Muscle layer of duodenum (tissue), 2 donors: ENCODE measurements around the gene COL27A1.

Experiments used
- H3K27ac ChIP-seq: one replicate; pipeline ENCODE4 v1.7.0; 2013; ENCODE audit warnings: mild to moderate bottlenecking, low read length
- H3K27me3 ChIP-seq: one replicate; pipeline ENCODE4 v1.7.0; 2013; ENCODE audit warnings: low read depth, mild to moderate bottlenecking, control low read depth, low read length
- H3K36me3 ChIP-seq, 2 donors: one replicate each; pipeline ENCODE4 v1.7.0; 2013; ENCODE audit warnings: low read length in 2 of 2, control low read depth in 1 of 2, mild to moderate bottlenecking in 1 of 2; ENCODE audit not compliant: insufficient read depth in 2 of 2, control insufficient read depth in 1 of 2
- H3K4me1 ChIP-seq, 2 donors: one replicate each; pipeline ENCODE4 v1.7.0; 2013; ENCODE audit warnings: low read length in 2 of 2, mild to moderate bottlenecking in 2 of 2, control low read depth in 1 of 2, moderate library complexity in 1 of 2; ENCODE audit not compliant: insufficient read depth in 2 of 2, control insufficient read depth in 1 of 2
- H3K4me3 ChIP-seq, 2 donors: one replicate each; pipeline ENCODE4 v1.7.0; 2013; ENCODE audit warnings: low read length in 2 of 2, low read depth in 1 of 2, mild to moderate bottlenecking in 1 of 2
- H3K9me3 ChIP-seq, 2 donors: one replicate each; pipeline ENCODE4 v1.7.0; 2013; ENCODE audit warnings: low read length in 2 of 2, control low read depth in 1 of 2, mild to moderate bottlenecking in 1 of 2; ENCODE audit not compliant: control insufficient read depth in 1 of 2
- donor health status: healthy.

Gene COL27A1

DNA sequence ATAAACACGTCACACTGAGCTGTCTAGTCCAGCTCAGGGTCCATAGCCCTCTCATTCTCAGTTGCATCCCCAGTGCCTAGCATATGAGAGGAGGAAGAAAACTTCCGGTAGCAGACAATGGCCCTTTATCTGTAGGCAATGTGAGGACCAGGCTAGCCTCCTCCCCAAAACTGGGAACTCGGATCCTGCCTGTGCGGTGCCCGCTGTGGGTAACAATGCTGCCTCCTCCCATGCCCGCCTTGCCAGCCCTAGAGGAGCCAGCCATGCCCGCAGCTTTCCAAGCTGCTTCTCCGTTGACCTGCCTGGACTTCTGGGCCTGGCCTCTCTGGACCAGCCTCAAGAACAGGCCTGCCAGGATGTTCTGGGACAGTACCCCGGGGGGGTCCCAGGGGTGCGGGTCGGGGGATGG, 93.0 kb downstream of the COL27A1 start:
- no peaks in the 10 kb centered on the region for H3K27me3 ChIP-seq
- H3K27ac ChIP-seq = no peak overlapping the region
- H3K4me1 ChIP-seq = peaks cover 4 to 23% of the 10 kb centered on the region in 2 donors
- peaks cover 0 to 3% of the 10 kb centered on the region in 2 donors for H3K36me3 ChIP-seq
- no peaks in the 10 kb centered on the region for H3K9me3 ChIP-seq
- no peak overlapping the region for H3K4me3 ChIP-seq

DNA sequence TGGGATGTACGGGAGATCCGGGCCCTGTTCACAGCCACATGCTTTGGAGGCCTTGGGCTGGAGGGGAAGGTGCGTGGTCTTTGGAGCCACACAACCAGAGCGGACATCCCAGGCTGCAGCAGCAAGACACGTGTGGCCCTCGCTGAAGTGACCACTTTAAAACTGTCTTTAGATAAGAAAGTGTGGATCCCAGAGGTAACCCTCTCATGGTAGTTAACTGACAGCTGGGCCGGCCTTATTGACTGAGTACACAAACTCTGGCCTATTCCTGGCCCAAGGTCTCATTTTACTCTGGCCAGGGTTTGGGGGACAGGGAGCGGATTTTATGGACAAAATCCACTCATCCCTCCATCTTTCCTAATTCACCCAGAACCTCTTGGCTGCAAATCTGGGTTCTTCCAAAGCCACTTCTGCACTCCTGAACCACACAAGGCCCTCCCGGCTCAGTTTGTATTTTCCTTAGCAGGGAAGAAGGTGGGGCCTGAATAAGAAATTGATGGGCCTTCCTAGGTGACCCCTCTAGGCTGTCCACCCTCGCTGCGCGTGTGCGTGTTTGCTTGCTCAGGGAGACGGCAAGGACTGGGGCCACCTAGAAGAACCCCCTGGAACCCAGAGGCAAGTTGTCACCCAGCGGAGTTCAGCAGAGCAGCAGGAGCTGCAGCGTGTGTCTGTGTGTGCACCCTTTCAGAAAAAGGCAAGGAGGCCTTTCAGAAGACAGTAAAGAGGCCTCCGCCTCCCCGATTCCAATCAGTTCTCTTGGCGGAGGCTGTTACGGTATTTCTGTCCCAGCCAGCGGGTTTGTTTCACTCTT, 94.3 kb downstream of the COL27A1 start:
- Histone ChIP-seq H3K27ac (no peak overlapping the region), H3K4me3 (peak overlapping the region in 1 of 2 donors; percentile 6), H3K9me3 (no peaks in the 10 kb centered on the region), H3K4me1 (peaks cover 4 to 23% of the 10 kb centered on the region in 2 donors), H3K36me3 (peaks cover 0 to 3% of the 10 kb centered on the region in 2 donors), H3K27me3 (no peaks in the 10 kb centered on the region)

DNA sequence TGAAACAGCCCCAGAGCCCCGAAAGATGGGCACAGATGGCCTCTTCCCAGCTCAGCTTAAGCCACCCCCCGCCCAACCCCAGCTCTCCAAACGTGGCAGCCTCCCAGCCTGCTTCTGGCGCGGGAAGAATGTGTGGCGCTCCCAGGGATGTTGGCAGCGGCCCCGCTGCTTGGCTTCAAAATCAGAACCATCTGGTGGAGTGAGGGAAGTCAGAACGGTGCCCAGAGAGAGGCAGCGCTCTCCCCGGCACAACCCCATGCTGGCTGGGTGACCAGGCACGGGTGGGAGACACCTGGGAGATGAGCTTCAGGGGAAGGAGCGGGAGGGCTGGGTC, 94.9 kb downstream of the COL27A1 start:
- H3K4me1 ChIP-seq = peaks cover 4 to 23% of the 10 kb centered on the region in 2 donors
- peaks cover 0 to 3% of the 10 kb centered on the region in 2 donors for H3K36me3 ChIP-seq
- no peak overlapping the region for H3K27ac ChIP-seq
- no peaks in the 10 kb centered on the region for H3K27me3 ChIP-seq
- H3K9me3 ChIP-seq = no peaks in the 10 kb centered on the region
- no peak overlapping the region for H3K4me3 ChIP-seq

DNA sequence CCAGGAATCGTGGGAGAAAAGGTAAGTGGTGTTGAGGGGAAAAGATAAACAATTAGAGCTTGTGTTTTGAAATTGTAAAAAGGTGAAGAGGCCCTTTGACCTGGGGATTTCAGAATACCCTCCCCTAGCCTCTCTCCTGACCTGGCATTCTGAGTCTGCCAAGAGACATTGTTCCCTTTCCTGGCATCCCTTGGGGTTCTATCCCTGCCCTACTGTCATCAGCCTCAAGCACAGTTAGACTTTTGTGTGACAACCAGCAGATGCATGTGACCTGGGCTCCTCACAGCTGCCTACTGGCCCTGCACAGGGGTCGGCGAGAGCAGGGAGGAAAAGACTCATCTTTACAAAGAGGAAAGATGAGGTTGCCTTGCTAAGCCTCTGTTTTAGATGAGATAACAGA, 95.3 kb downstream of the COL27A1 start:
- Histone ChIP-seq H3K27ac (no peak overlapping the region), H3K36me3 (peaks cover 0 to 3% of the 10 kb centered on the region in 2 donors), H3K4me3 (no peak overlapping the region)

DNA sequence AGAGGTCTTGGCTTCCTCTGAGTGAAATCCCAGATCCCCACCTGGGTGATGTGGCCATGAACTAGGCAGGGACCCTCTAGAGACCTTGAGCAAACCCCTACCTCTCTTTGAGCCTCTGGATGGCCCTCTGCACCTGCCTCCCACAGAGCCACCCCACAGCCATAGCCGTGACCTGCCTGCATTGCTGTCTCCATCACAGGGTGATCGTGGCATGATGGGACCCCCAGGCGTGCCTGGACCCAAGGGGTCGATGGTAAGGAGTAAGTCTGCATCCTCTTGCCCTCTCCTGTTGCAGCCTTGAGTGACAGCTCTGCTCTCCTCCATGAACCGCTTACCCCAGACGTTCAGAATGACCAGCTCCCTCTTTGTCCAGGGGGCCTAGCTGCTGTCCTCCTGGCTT, 97.1 kb downstream of the COL27A1 start:
- Histone ChIP-seq H3K27me3 (no peaks in the 10 kb centered on the region), H3K9me3 (no peaks in the 10 kb centered on the region), H3K27ac (no peak overlapping the region), H3K4me1 (peaks cover 4 to 23% of the 10 kb centered on the region in 2 donors), H3K36me3 (peaks cover 0 to 3% of the 10 kb centered on the region in 2 donors), H3K4me3 (no peak overlapping the region)

More for the DNA sequence above, 95.3 kb downstream of the COL27A1 start:
- Histone ChIP-seq H3K4me1 (peaks cover 4 to 23% of the 10 kb centered on the region in 2 donors), H3K27me3 (no peaks in the 10 kb centered on the region), H3K9me3 (no peaks in the 10 kb centered on the region)

DNA sequence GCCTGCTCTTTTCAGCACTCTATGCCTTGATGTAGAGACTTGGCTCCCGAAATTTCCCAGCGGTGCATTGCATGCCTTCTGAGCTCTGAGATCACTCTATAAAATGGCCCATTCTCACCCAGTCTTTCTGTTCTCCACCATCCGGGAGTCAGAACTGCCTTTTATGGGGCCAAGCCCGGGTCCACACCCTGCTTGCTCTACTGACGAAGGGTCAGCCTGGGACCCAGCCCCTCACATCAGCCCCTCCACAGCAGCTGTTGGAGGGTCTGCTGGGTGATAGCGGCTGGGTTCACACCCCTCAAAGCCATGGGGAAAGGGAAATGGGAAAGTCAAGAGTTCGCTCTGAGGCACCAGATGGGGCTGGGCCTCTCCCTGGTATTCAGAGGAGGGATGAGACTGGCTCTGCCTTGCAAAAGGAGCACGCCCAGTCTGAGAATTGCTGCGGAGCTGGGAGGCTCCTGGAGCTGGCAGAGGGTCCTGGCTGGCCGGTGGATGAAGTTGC, 101.5 kb downstream of the COL27A1 start:
- Histone ChIP-seq H3K27ac (no peak overlapping the region), H3K4me3 (no peak overlapping the region), H3K36me3 (peaks cover 0 to 3% of the 10 kb centered on the region in 2 donors), H3K27me3 (no peaks in the 10 kb centered on the region), H3K4me1 (no peaks in the 10 kb centered on the region), H3K9me3 (no peaks in the 10 kb centered on the region)

DNA sequence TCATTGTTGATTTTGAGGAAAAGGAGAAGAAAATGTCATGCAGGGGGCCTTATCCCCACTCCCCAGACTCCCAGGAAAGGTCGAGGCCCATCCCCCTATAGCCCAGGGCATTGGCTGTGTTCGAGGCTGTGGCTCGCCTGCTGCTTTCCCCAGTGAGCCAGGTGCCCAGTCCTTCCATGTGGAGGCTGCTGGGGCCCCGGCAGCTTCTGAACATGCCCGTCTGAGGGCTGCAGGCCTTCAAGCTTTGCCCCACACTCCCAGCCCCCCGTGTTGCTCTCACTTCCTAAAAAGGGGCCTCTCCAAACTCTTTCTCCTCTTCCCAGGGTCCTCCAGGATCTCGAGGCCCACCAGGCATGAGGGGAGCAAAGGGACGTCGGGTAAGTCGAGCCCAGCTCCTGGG, 102.9 kb downstream of the COL27A1 start:
- Histone ChIP-seq H3K27me3 (no peaks in the 10 kb centered on the region), H3K4me3 (no peak overlapping the region), H3K4me1 (no peaks in the 10 kb centered on the region), H3K36me3 (no peaks in the 10 kb centered on the region), H3K9me3 (no peaks in the 10 kb centered on the region), H3K27ac (no peak overlapping the region)

DNA sequence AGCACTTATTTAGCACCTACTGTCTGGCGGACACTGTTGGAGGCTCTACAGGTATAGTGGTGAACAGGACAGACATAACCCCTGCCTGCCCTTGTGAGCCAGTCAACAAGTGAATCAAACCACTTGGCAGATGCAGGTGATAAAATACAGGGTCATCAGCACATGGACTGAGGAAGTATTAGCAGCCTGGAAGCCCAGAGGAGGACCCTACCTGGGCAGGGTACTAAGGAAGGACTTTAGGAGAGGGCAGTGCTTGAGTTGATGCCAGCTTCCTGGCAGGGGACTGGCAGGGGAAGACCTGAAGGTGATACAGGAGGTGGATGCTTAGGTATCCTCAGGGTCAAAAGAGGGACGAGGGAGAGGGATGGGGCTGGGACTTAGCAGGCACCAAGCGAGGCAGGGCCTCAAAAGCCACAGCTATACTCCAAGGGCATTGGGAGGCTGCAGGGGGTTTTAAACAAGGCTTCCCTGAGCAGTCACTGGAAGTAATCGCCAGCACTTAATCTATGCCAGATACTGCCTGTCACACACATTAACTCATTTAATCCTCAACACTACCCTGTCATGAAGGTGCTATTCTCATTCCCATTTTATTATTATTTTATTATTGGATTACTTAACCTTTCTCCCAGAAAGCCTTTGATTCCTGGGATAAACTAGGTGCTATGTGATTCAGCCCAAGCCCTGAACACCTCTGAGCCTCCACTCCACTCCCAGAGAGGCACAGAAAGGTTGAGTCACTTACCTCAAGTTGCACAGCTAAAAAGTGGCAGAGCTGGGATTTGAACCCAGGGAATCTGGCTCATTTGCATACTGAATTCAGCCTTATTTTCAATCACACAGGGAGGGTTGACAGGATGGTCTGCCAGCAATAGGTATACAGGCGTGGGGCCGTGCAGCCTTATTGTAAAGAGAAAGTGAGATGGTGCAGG, 103.8 kb downstream of the COL27A1 start:
- Histone ChIP-seq H3K9me3 (no peaks in the 10 kb centered on the region), H3K4me1 (no peaks in the 10 kb centered on the region), H3K4me3 (no peak overlapping the region), H3K36me3 (no peaks in the 10 kb centered on the region), H3K27ac (no peak overlapping the region), H3K27me3 (no peaks in the 10 kb centered on the region)

DNA sequence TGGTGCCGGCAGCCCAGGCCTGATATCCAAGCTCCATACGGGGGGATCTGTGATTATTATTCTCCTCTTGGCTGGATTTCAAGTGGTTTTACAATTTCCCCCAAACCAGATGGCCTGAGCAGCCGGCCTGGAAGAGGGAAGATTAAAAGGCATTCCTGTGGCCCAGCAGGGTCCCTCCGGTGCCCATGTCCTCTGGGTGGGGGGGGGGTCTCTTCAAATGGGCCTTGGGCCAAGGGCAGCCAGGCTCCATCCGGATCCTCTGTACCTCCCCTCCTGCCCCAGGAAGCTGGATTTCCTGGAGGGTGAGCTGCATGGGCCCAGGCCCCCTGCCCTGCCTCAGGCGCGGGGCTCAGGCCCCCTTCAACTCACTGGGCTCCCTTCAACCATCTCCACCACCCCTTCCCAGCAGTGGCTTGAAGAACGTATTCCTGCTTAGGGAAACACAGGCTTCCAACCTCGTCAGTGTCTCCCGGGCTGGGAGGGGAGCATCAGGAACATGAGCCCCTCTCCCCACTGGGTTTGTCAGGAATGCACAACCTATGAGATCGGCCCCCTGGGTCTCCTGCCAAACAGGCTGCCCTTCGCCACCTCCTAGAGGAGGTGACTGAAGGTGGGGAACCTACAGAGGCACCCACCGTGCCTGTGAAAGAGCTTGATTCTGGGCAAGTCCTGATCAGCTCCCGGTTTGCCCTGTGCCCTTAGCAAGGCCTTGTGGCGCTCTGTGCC, 104.6 kb downstream of the COL27A1 start:
- no peak overlapping the region for H3K27ac ChIP-seq
- H3K27me3 ChIP-seq = no peaks in the 10 kb centered on the region
- no peaks in the 10 kb centered on the region for H3K4me1 ChIP-seq
- H3K36me3 ChIP-seq = no peaks in the 10 kb centered on the region
- H3K4me3 ChIP-seq = no peak overlapping the region
- H3K9me3 ChIP-seq = no peaks in the 10 kb centered on the region

DNA sequence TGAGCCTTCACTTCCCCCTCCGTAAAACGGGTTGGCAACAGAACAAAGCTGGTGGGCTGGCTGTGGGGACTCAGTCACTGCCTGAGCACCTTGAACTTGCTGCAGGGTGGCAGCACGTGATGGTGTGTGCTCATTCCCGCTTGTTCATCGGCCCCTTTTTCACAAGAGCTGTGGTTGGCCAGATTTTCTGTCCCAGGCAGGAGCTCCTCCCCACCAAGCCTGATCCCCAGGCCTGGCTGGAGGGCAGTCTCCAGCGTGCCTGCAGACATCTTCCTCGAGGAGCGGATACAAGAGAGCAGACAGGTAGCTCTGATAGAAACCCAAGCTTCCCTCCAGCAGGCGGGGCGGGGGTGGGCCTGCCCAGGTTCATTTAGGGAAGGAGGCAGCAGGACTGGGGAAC, 105.7 kb downstream of the COL27A1 start:
- no peaks in the 10 kb centered on the region for H3K36me3 ChIP-seq
- H3K4me3 ChIP-seq = no peak overlapping the region
- no peaks in the 10 kb centered on the region for H3K27me3 ChIP-seq
- H3K27ac ChIP-seq = no peak overlapping the region
- H3K9me3 ChIP-seq = no peaks in the 10 kb centered on the region
- no peaks in the 10 kb centered on the region for H3K4me1 ChIP-seq

DNA sequence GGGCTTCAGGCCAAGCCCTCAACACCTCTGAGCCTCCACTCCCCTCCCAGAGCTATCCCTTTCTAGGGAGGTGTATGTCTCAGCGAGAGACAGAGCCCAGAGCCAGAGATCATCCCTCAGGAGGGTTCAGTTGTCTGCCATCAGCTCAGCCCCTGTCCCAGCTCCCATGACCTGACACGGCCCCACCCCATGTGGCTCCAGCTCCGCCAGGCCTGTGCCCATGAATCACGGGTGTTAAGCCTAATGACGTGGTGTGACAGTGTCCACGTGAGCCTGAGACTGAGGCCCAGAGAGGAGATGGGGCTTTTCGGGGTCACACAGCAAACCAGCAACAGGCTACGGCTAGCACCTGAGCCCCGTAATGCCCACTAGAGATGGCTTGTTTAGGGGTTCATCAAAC, 106.7 kb downstream of the COL27A1 start:
- Histone ChIP-seq H3K27me3 (no peaks in the 10 kb centered on the region), H3K4me1 (no peaks in the 10 kb centered on the region), H3K27ac (no peak overlapping the region), H3K36me3 (no peaks in the 10 kb centered on the region), H3K9me3 (no peaks in the 10 kb centered on the region), H3K4me3 (no peak overlapping the region)
